ENCODE results near the gene RBM34.

Gene RBM34

GRCh38 chr1:235152235-235152634 lies 8.8 kb downstream of the RBM34 start:
- no peak for DNase-seq (ENCODE audit: low spot score)

GRCh38 chr1:235151033-235151432 lies 10.0 kb downstream of the RBM34 start:
- no peak for DNase-seq (ENCODE audit: low spot score)

GRCh38 chr1:235149824-235150223 lies 11.2 kb downstream of the RBM34 start:
- no peak for DNase-seq (ENCODE audit: low spot score)

- no peak for DNase-seq (ENCODE audit: low spot score)
Observed at GRCh38 chr1:235147269-235147668, 13.8 kb downstream of the RBM34 start.

GRCh38 chr1:235145639-235146038 lies 15.4 kb downstream of the RBM34 start:
- no peak for DNase-seq (ENCODE audit: low spot score)

GRCh38 chr1:235142991-235143390 lies 18.1 kb downstream of the RBM34 start:
- DNase-seq (ENCODE audit: low spot score), result no peak

GRCh38 chr1:235139315-235139714 lies 21.7 kb downstream of the RBM34 start:
- no peak for DNase-seq (ENCODE audit: low spot score)

GRCh38 chr1:235138821-235139220 lies 22.2 kb downstream of the RBM34 start:
- no peak for DNase-seq (ENCODE audit: low spot score)

GRCh38 chr1:235136111-235136510 lies 24.9 kb downstream of the RBM34 start:
- DNase-seq (ENCODE audit: low spot score), result no peak

- no peak for DNase-seq (ENCODE audit: low spot score)
Observed at GRCh38 chr1:235134171-235134570, 26.9 kb downstream of the RBM34 start.

GRCh38 chr1:235133086-235133485 lies 28.0 kb downstream of the RBM34 start:
- no peak for DNase-seq (ENCODE audit: low spot score)

- DNase-seq (ENCODE audit: low spot score), result no peak
Observed at GRCh38 chr1:235131961-235132360, 29.1 kb downstream of the RBM34 start.

- no peak for DNase-seq (ENCODE audit: low spot score)
Observed at GRCh38 chr1:235130766-235131270, 30.2 kb downstream of the RBM34 start.

GRCh38 chr1:235129774-235130570 lies 31.1 kb downstream of the RBM34 start:
- no peak for DNase-seq (ENCODE audit: low spot score)

GRCh38 chr1:235128456-235129328 lies 32.4 kb downstream of the RBM34 start, which contains the start of gene TOMM20:
TSS of gene TOMM20 (minus strand) at chr1:235128837. CDS start at chr1:235128715, 122 bp downstream.
- peak; percentile 97 for DNase-seq (ENCODE audit: low spot score)

GRCh38 chr1:235127732-235128455 lies 33.2 kb downstream of the RBM34 start:
- no peak for DNase-seq (ENCODE audit: low spot score)

- no peak for DNase-seq (ENCODE audit: low spot score)
Observed at GRCh38 chr1:235127203-235127602, 33.8 kb downstream of the RBM34 start.

- DNase-seq (ENCODE audit: low spot score), result no peak
Observed at GRCh38 chr1:235124665-235125064, 36.4 kb downstream of the RBM34 start.

GRCh38 chr1:235124111-235124510 lies 36.9 kb downstream of the RBM34 start:
- no peak for DNase-seq (ENCODE audit: low spot score)

GRCh38 chr1:235122348-235122747 lies 38.7 kb downstream of the RBM34 start:
- DNase-seq (ENCODE audit: low spot score), result no peak

- no peak for DNase-seq (ENCODE audit: low spot score)
Observed at GRCh38 chr1:235113183-235113917, 47.7 kb downstream of the RBM34 start.

All from LoVo (cell line).